Endothelial cell (in vitro differentiated cells): Measurements from ENCODE around the gene CRABP1. TPM values are rescaled to one million over a fixed set of nuclear protein-coding genes. Genes with fewer than 3 reads are reported as not detected.

Experiments
- DNase-seq: peaks from one replicate; pipeline ENCODE4 v3.0.0; 2021; ENCODE audit warnings: low spot score
- H3K27ac Mint-ChIP-seq: one replicate; pipeline ENCODE4 v1.8.0; 2021; ENCODE audit warnings: mixed read lengths, inconsistent platforms; ENCODE audit not compliant: unreplicated experiment
- H3K27me3 Mint-ChIP-seq: one replicate; pipeline ENCODE4 v1.8.0; 2021; ENCODE audit warnings: mild to moderate bottlenecking, moderate library complexity, mixed read lengths, inconsistent platforms; ENCODE audit not compliant: unreplicated experiment
- H3K36me3 Mint-ChIP-seq: one replicate; pipeline ENCODE4 v1.8.0; 2021; ENCODE audit warnings: mild to moderate bottlenecking, low read depth, mixed read lengths, inconsistent platforms; ENCODE audit not compliant: unreplicated experiment
- H3K4me1 Mint-ChIP-seq: one replicate; pipeline ENCODE4 v1.8.0; 2021; ENCODE audit warnings: mild to moderate bottlenecking, mixed read lengths, inconsistent platforms; ENCODE audit not compliant: unreplicated experiment
- H3K4me3 Mint-ChIP-seq: one replicate; pipeline ENCODE4 v1.8.0; 2021; ENCODE audit warnings: mild to moderate bottlenecking, mixed read lengths, inconsistent platforms; ENCODE audit not compliant: unreplicated experiment
- H3K9me3 Mint-ChIP-seq: one replicate; pipeline ENCODE4 v1.8.0; 2021; ENCODE audit warnings: mixed read lengths, inconsistent platforms; ENCODE audit not compliant: unreplicated experiment
- CTCF ChIP-seq: fragments of 200-600 bp; sonication (generic); IDR thresholded peaks from one replicate; pipeline ENCODE4 v1.5.0; 2021; ENCODE audit warnings: antibody characterized with exemption; ENCODE audit not compliant: unreplicated experiment
- total RNA-seq: library from RNA; stranded (reverse); fragmentation: NEBNext Ultra II Directional; extraction: Animal tissue kit (Norgen Biotek cat#: 25700); gene quantifications from one replicate; pipeline ENCODE4 v1.2.1, GENCODE V29; 2021; ENCODE audit not compliant: unreplicated experiment

The CRABP1 gene
- total RNA-seq, 1 donor from 2014 or later: 3.3 TPM

- Mint-ChIP-seq H3K27me3 (peaks cover 5% of the 10 kb centered on the region), H3K36me3 (peaks cover 3% of the 10 kb centered on the region), H3K4me1 (peaks cover 18% of the 10 kb centered on the region), H3K27ac (no peak overlapping the region), H3K4me3 (no peak overlapping the region), H3K9me3 (no peaks in the 10 kb centered on the region)
- DNase-seq: no peak
- TF ChIP-seq CTCF: no peak
Observed at GRCh38 chr15:78323693-78324092, 16.5 kb upstream of the CRABP1 start.

GRCh38 chr15:78324144-78324543, 16.0 kb upstream of the CRABP1 start:
- DNase-seq: no peak

GRCh38 chr15:78325092-78325843, 14.9 kb upstream of the CRABP1 start:
- Mint-ChIP-seq H3K27ac (no peak overlapping the region), H3K9me3 (no peaks in the 10 kb centered on the region), H3K4me1 (peaks cover 20% of the 10 kb centered on the region), H3K36me3 (peaks cover 3% of the 10 kb centered on the region), H3K27me3 (peaks cover 5% of the 10 kb centered on the region), H3K4me3 (no peak overlapping the region)
- no peak for DNase-seq
- TF ChIP-seq CTCF: no peak

More at GRCh38 chr15:78324144-78324543, 16.0 kb upstream of the CRABP1 start:
- Mint-ChIP-seq H3K27me3 (peaks cover 5% of the 10 kb centered on the region), H3K27ac (no peak overlapping the region), H3K4me3 (no peak overlapping the region), H3K4me1 (peaks cover 18% of the 10 kb centered on the region), H3K9me3 (no peaks in the 10 kb centered on the region), H3K36me3 (peaks cover 3% of the 10 kb centered on the region)
- no peak for TF ChIP-seq CTCF

GRCh38 chr15:78327466-78327865, 12.7 kb upstream of the CRABP1 start:
- Mint-ChIP-seq H3K4me1 (peaks cover 15% of the 10 kb centered on the region), H3K27me3 (peaks cover 1% of the 10 kb centered on the region), H3K36me3 (peaks cover 3% of the 10 kb centered on the region), H3K9me3 (no peaks in the 10 kb centered on the region), H3K4me3 (no peak overlapping the region), H3K27ac (no peak overlapping the region)
- no peak for DNase-seq
- TF ChIP-seq CTCF: no peak

GRCh38 chr15:78329625-78330024, 10.5 kb upstream of the CRABP1 start:
- Mint-ChIP-seq H3K36me3 (no peaks in the 10 kb centered on the region), H3K27me3 (peaks cover 1% of the 10 kb centered on the region), H3K27ac (no peak overlapping the region), H3K9me3 (no peaks in the 10 kb centered on the region), H3K4me3 (no peak overlapping the region), H3K4me1 (peaks cover 11% of the 10 kb centered on the region)
- DNase-seq: no peak
- no peak for TF ChIP-seq CTCF
